ENCODE measurements around the gene PLCB3. TPM values are rescaled to one million over a fixed set of nuclear protein-coding genes. Genes with fewer than 3 reads are reported as not detected.

Gene PLCB3
- total RNA-seq, 2 donors from 2014 or later: 86.9 to 108 TPM

- no peaks in the 10 kb centered on the region for H3K36me3 ChIP-seq
- H3K9ac ChIP-seq (ENCODE audit: low read depth in 2 of 2, low read length in 2 of 2): peak overlapping the region; percentile 17 to 73
- no peak overlapping the region for H3K4me3 ChIP-seq
These were observed 31.8 kb downstream of the PLCB3 start for GRCh38 chr11:64283092-64283491.

GRCh38 chr11:64284048-64284961 lies 33.0 kb downstream of the PLCB3 start, which contains the start of gene BAD:
Gene BAD, minus strand, starts transcription at chr11:64284665. Its CDS starts 297 bp downstream, at chr11:64284368.
- H3K4me1 ChIP-seq: peaks cover 11% of the 10 kb centered on the region
- H3K4me3 ChIP-seq: peak within 1 kb of the TSS; percentile 77
- H3K36me3 ChIP-seq: no peaks in the 10 kb centered on the region
- peak; percentile 97 for DNase-seq
- no peaks in the 10 kb centered on the region for H3K9me3 ChIP-seq
- H3K27ac ChIP-seq: peak within 1 kb of the TSS; percentile 96
- intact Hi-C loops (cut with DNase I): no loop called here
- peak within 1 kb of the TSS; percentile 88 to 94 for H3K9ac ChIP-seq (ENCODE audit: low read depth in 2 of 2, low read length in 2 of 2)
- TF ChIP-seq CTCF (IDR thresholded peaks at IDR 0.05): no peak
- H3K27me3 ChIP-seq: no peaks in the 10 kb centered on the region

More at GRCh38 chr11:64283092-64283491, 31.8 kb downstream of the PLCB3 start:
- Histone ChIP-seq H3K9me3 (no peaks in the 10 kb centered on the region), H3K4me1 (peaks cover 11% of the 10 kb centered on the region), H3K27me3 (no peaks in the 10 kb centered on the region), H3K27ac (peak overlapping the region; percentile 17)
- no peak for DNase-seq
- intact Hi-C loops (cut with DNase I): no loop called here
- no peak for TF ChIP-seq CTCF (IDR thresholded peaks at IDR 0.05)

- H3K4me1 ChIP-seq: peaks cover 11% of the 10 kb centered on the region
- peak within 1 kb of the TSS; percentile 96 for H3K27ac ChIP-seq
- no peak for TF ChIP-seq CTCF (IDR thresholded peaks at IDR 0.05)
- intact Hi-C loops (cut with DNase I): no loop called here
- no peaks in the 10 kb centered on the region for H3K9me3 ChIP-seq
- H3K4me3 ChIP-seq: peak within 1 kb of the TSS; percentile 77
- DNase-seq: peak; percentile 91
- peaks cover 2% of the 10 kb centered on the region for H3K27me3 ChIP-seq
- no peaks in the 10 kb centered on the region for H3K36me3 ChIP-seq
- H3K9ac ChIP-seq (ENCODE audit: low read depth in 2 of 2, low read length in 2 of 2): peak within 1 kb of the TSS; percentile 88 to 94
These were observed 33.9 kb downstream of the PLCB3 start, which contains the start of gene GPR137 for GRCh38 chr11:64284962-64285884. Gene GPR137, plus strand, starts transcription at chr11:64285848. Its CDS starts 677 bp downstream, at chr11:64286525.

GRCh38 chr11:64285885-64286800 lies 34.8 kb downstream of the PLCB3 start:
- TF ChIP-seq CTCF (IDR thresholded peaks at IDR 0.05): no peak
- Histone ChIP-seq H3K4me1 (peaks cover 11% of the 10 kb centered on the region), H3K9me3 (no peaks in the 10 kb centered on the region), H3K4me3 (peak overlapping the region; percentile 77), H3K27ac (peak overlapping the region; percentile 96), H3K9ac (ENCODE audit: low read depth in 2 of 2, low read length in 2 of 2) (peak overlapping the region; percentile 84 to 88), H3K36me3 (no peaks in the 10 kb centered on the region), H3K27me3 (peaks cover 12% of the 10 kb centered on the region)
- no peak for DNase-seq
- intact Hi-C loops (cut with DNase I): no loop called here
